Body of pancreas (tissue), 4 donors: ENCODE results near the gene BCKDK. TPM values are rescaled to one million over a fixed set of nuclear protein-coding genes. Genes with fewer than 3 reads are reported as not detected.

ENCODE experiments used
- ATAC-seq: fragments of 150-250 bp; one replicate; pipeline ENCODE4 v1.9.1; 2016
- DNase-seq, 4 donors: peaks; one replicate each; pipeline ENCODE4 v3.0.0-alpha.2; 2019
- H3K27ac ChIP-seq, 4 donors: fragments of 200-600 bp; sonication (generic); 1 replicate in 3 of 4; 2 replicates in 1 of 4; pipeline versions ENCODE4 v1.5.1 to v1.6.1; 2016 to 2019; ENCODE audit warnings: mild to moderate bottlenecking in 1 of 4, mixed read lengths in 1 of 4, moderate library complexity in 1 of 4
- H3K27me3 ChIP-seq, 2 donors: fragments of 200-600 bp; sonication (generic); one replicate each; pipeline ENCODE4 v1.6.0; 2016; ENCODE audit warnings: mild to moderate bottlenecking in 1 of 2
- H3K36me3 ChIP-seq, 2 donors: fragments of 200-600 bp; sonication (generic); replicated peaks in 1 of 2; 2 replicates each; pipeline ENCODE4 v1.5.1; 2016; ENCODE audit warnings: low read depth in 2 of 2; ENCODE audit not compliant: insufficient read depth in 1 of 2
- H3K4me1 ChIP-seq: fragments of 200-600 bp; sonication (generic); one replicate; pipeline ENCODE4 v1.6.0; 2016
- H3K4me3 ChIP-seq, 2 donors: fragments of 200-600 bp; sonication (generic); 1 replicate in 1 of 2; 2 replicates in 1 of 2; pipeline ENCODE4 v1.5.1; 2016 to 2019
- H3K9me3 ChIP-seq, 3 donors: fragments of 200-600 bp; sonication (generic); 1 replicate in 2 of 3; 2 replicates in 1 of 3; pipeline ENCODE4 v1.5.1; 2016
- CTCF ChIP-seq, 7 experiments: fragments of 450-650 bp in 4 of 7; fragments of 200-600 bp in 3 of 7; sonication (generic) in 3 of 7; IDR thresholded peaks; one replicate each; pipeline ENCODE4 v1.5.1; 2016 to 2019; ENCODE audit warnings: antibody characterized with exemption in 7 of 7
- POLR2A ChIP-seq, 3 donors: fragments of 450-650 bp; IDR thresholded peaks; one replicate each; pipeline ENCODE4 v1.6.1; 2016; ENCODE audit warnings: antibody characterized with exemption in 3 of 3, mild to moderate bottlenecking in 2 of 3
- WGBS, 2 donors: methylation state at CpG; one replicate each; pipeline ENCODE4 v1.1.5; 2017; 5-methylcytosine and 5-hydroxymethylcytosine counted together
- intact Hi-C: fragments of 100-400 bp; cut with DNase I; formaldehyde crosslinking; loops from one replicate; pipeline ENCODE4 v1.15.1; 2023
- total RNA-seq, 2 donors: library from RNA; depleted of rRNA; stranded (reverse); fragments of >200 nt; gene quantifications; one replicate each; pipeline ENCODE4 v1.1.0, GENCODE V29; 2016

BCKDK gene
- total RNA-seq, 2 donors from 2014 or later, result 33.9 to 61.7 TPM

DNA sequence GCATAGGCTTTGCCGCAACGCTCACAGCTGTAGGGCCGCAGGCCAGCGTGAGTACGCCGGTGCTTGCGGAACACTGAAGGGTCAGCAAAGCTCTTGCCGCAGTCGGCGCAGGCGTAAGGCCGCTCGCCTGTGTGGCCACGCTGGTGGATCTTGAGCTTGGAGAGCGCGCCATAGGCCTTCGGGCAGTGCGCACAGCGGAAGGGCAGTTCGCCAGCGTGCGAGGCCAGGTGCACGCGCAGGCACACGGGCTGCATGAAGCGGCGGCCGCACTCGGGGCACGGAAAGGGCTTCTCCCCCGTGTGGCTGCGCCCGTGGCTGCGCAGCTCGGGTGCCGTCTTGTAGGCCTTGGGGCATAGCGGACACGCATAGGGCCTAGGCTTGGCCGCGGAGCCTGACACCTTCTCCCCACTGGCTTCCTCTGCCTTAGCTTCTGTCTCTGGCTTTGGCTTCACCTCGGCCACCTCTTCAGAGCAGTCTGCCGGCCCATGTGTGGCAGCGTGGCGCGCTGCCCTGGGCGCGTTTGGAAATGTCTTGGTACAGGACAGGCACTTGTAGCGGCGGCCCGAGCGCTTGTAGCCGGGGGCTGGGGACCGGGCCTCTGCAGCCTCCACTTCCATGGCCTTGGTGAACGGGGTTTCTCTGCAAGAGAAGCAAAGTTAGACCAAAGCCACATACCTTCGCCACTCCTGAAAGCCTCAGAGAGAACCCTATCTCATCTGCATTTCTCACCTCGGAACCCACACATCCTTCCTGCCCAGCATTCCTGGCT, 44.2 kb upstream of the BCKDK start:
- 87 to 96% methylated on average over 28 to 45 of the region's 56 CpGs for WGBS, 2 donors
- Histone ChIP-seq H3K27ac (no peak overlapping the region), H3K36me3 (peaks cover 3 to 7% of the 10 kb centered on the region in 2 donors), H3K27me3 (no peaks in the 10 kb centered on the region), H3K4me1 (no peaks in the 10 kb centered on the region), H3K4me3 (no peak overlapping the region), H3K9me3 (no peaks in the 10 kb centered on the region)
- TF ChIP-seq POLR2A (IDR thresholded peaks at IDR 0.05) (no peak), CTCF (IDR thresholded peaks at IDR 0.05) (no peak)
- intact Hi-C loops, result no loop called here
- ATAC-seq (no peak), DNase-seq (peak in 1 of 4 donors; percentile 11)

DNA sequence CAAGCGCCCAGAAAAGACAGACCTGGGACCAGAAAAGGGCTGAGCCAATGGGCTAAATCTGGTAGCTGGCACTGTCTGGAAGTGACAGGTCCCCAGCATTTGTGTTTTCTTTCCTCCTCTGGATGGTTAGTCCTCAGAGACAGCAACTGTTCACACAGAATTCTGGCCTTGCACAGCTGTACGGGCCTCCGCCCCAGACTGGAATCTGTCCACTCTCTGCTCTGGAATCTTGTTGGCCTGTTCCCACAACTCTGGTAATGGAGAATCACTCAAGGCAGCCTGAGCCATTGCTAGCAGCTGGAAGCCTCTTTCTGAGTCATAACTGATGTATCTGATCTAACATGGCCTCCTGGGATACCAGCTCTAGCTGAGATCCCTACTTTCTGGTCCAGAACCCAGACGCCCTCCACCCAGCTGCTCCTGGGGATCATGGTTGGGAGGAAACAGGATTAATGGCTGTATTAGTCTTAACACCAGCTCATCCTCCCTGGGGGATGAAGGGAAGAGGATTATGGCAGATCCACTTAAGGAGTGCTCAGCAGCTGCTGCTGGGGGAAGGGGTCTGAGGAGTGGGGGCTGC, 43.2 kb upstream of the BCKDK start:
- ATAC-seq, result peak; percentile 48
- WGBS, 2 donors, result 74 to 92% methylated on average over 4 of the region's 4 CpGs
- intact Hi-C loops, result no loop called here
- Histone ChIP-seq H3K4me3 (no peak overlapping the region), H3K27me3 (no peaks in the 10 kb centered on the region), H3K36me3 (peaks cover 3 to 7% of the 10 kb centered on the region in 2 donors), H3K27ac (no peak overlapping the region), H3K9me3 (no peaks in the 10 kb centered on the region), H3K4me1 (no peaks in the 10 kb centered on the region)
- peak in 2 of 4 donors; percentile 26 to 56 for DNase-seq
- TF ChIP-seq CTCF (IDR thresholded peaks at IDR 0.05) (no peak), POLR2A (IDR thresholded peaks at IDR 0.05) (no peak)

DNA sequence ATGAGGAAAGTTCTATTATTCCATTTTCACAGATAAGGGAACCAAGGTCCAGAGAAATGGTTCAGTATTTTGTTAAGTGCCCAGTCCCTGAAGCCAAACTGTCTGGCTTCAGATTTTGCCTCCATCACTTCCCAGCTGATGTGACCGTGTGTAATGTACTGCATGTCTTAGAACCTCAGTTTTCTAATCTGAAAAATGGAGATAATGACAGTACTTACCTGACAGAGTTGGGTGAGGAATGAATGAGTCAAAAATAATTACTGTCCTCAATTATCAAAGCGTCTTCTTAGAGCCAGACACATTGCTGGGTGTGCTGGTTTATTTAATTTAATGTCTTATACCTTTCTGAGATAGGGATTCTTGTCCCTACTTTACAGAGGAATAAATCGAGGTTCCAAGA, 40.8 kb upstream of the BCKDK start:
- H3K4me3 ChIP-seq, result no peak overlapping the region
- intact Hi-C loops, result no loop called here
- H3K27ac ChIP-seq, result no peak overlapping the region
- DNase-seq (no peak), ATAC-seq (no peak)
- H3K9me3 ChIP-seq, result no peaks in the 10 kb centered on the region
- H3K36me3 ChIP-seq, result peaks cover 0 to 3% of the 10 kb centered on the region in 2 donors
- no peaks in the 10 kb centered on the region for H3K27me3 ChIP-seq
- WGBS, 2 donors, result 80 to 85% methylated on average over 3 of the region's 3 CpGs
- TF ChIP-seq POLR2A (IDR thresholded peaks at IDR 0.05), result no peak
- TF ChIP-seq CTCF (IDR thresholded peaks at IDR 0.05), result no peak
- H3K4me1 ChIP-seq, result peaks cover 7% of the 10 kb centered on the region

DNA sequence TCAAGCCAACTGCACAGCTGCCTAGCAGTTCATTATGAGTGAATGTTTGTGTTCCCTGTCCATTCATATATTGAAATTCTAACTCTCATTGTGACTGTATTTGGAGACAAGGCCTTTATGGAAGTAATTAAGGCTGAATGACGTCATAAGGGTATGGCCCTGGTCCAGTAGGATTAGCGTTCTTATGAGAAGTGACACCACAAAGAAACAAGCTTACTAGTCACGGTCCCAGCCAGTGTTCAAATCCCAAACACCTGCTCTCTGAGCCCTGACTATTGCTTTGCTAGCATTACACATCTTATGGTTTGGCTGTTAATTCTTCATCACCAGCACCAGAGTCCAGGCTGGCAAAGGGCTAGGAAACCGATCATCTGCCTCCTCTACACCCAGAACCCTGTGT, 36.3 kb upstream of the BCKDK start:
- Histone ChIP-seq H3K4me3 (no peak overlapping the region), H3K27ac (no peak overlapping the region), H3K27me3 (no peaks in the 10 kb centered on the region), H3K36me3 (peaks cover 0 to 2% of the 10 kb centered on the region in 2 donors), H3K4me1 (peaks cover 25% of the 10 kb centered on the region), H3K9me3 (no peaks in the 10 kb centered on the region)
- no peak for DNase-seq
- ATAC-seq, result no peak
- no peak for TF ChIP-seq CTCF (IDR thresholded peaks at IDR 0.05)
- TF ChIP-seq POLR2A (IDR thresholded peaks at IDR 0.05), result no peak
- intact Hi-C loops, result loop anchor here (10.0 kb wide), 1 partner anchor 73 kb away; no protein-coding TSS in a partner anchor
- WGBS, 2 donors, result 36 to 42% methylated on average over 4 of the region's 4 CpGs
